WTC11 (cell line): ENCODE results near the gene CTNS. TPM values are rescaled to one million over a fixed set of nuclear protein-coding genes. Genes with fewer than 3 reads are reported as not detected.
A peak's percentile ranks its signal among the peaks of the same experiment; 100 is the strongest.

Source experiments
- ATF1 ChIP-seq: sonication (generic); formaldehyde crosslinking; IDR thresholded peaks from 2 replicates; pipeline ENCODE4 v1.8.1; 2023; ENCODE audit warnings: mild to moderate bottlenecking, moderate library complexity, missing genetic modification reagents
- CREB1 ChIP-seq: sonication (generic); formaldehyde crosslinking; IDR thresholded peaks from 2 replicates; pipeline ENCODE4 v1.8.0; 2023; ENCODE audit warnings: mild to moderate bottlenecking, missing genetic modification reagents
- CREM ChIP-seq: sonication (generic); formaldehyde crosslinking; IDR thresholded peaks from 2 replicates; pipeline ENCODE4 v1.8.1; 2022; ENCODE audit warnings: mild to moderate bottlenecking, missing genetic modification reagents, moderate library complexity
- ELF4 ChIP-seq: sonication (generic); formaldehyde crosslinking; IDR thresholded peaks from 2 replicates; pipeline ENCODE4 v1.8.1; 2022; ENCODE audit warnings: low read depth, mild to moderate bottlenecking, moderate library complexity, missing genetic modification reagents
- ESRRA ChIP-seq: sonication (generic); formaldehyde crosslinking; IDR thresholded peaks from 2 replicates; pipeline ENCODE4 v1.8.1; 2022; ENCODE audit warnings: mild to moderate bottlenecking, missing genetic modification reagents, borderline replicate concordance
- GTF2I ChIP-seq: fragments of 250-450 bp; sonication (Bioruptor Pico); conservative IDR thresholded peaks from 2 replicates; pipeline ENCODE4 v1.4.0; 2021; ENCODE audit warnings: mild to moderate bottlenecking
- HMGA2 ChIP-seq: fragments of 250-450 bp; sonication (Bioruptor Pico); IDR thresholded peaks from 2 replicates; pipeline ENCODE4 v1.4.0; 2021; ENCODE audit warnings: mild to moderate bottlenecking, moderate library complexity
- IRF2 ChIP-seq: sonication (generic); formaldehyde crosslinking; IDR thresholded peaks from 2 replicates; pipeline ENCODE4 v1.8.0; 2022; ENCODE audit warnings: low read depth, missing genetic modification reagents, borderline replicate concordance
- JAZF1 ChIP-seq: fragments of 250-450 bp; sonication (Bioruptor Pico); IDR thresholded peaks from 2 replicates; pipeline ENCODE4 v1.9.0; 2021; ENCODE audit warnings: moderate library complexity, mild to moderate bottlenecking, inconsistent platforms
- JUN ChIP-seq: sonication (generic); formaldehyde crosslinking; IDR thresholded peaks from 2 replicates; pipeline ENCODE4 v1.8.0; 2023; ENCODE audit warnings: mild to moderate bottlenecking, missing genetic modification reagents
- MLX ChIP-seq: sonication (generic); formaldehyde crosslinking; IDR thresholded peaks from 2 replicates; pipeline ENCODE4 v1.8.1; 2023; ENCODE audit warnings: mild to moderate bottlenecking, missing genetic modification reagents, moderate library complexity
- NFE2L1 ChIP-seq: sonication (generic); formaldehyde crosslinking; IDR thresholded peaks from 2 replicates; pipeline ENCODE4 v1.8.1; 2023; ENCODE audit warnings: missing genetic modification reagents
- NR1H2 ChIP-seq: sonication (generic); formaldehyde crosslinking; IDR thresholded peaks from 2 replicates; pipeline ENCODE4 v1.9.0; 2021; ENCODE audit warnings: mild to moderate bottlenecking, moderate library complexity, missing genetic modification reagents
- NR3C1 ChIP-seq: sonication (generic); formaldehyde crosslinking; conservative IDR thresholded peaks from 2 replicates; pipeline ENCODE4 v1.8.1; 2023; ENCODE audit warnings: low read depth, mild to moderate bottlenecking, missing genetic modification reagents
- RELA ChIP-seq: sonication (generic); formaldehyde crosslinking; IDR thresholded peaks from 2 replicates; pipeline ENCODE4 v1.8.1; 2022; ENCODE audit warnings: missing genetic modification reagents, mild to moderate bottlenecking, borderline replicate concordance
- TEAD1 ChIP-seq: sonication (generic); formaldehyde crosslinking; IDR thresholded peaks from 2 replicates; pipeline ENCODE4 v1.8.0; 2022; ENCODE audit warnings: mild to moderate bottlenecking, missing genetic modification reagents
- ZNF232 ChIP-seq: sonication (generic); formaldehyde crosslinking; IDR thresholded peaks from 2 replicates; pipeline ENCODE4 v1.8.0; 2022; ENCODE audit warnings: mild to moderate bottlenecking, missing genetic modification reagents
- ZNF416 ChIP-seq: fragments of 250-450 bp; sonication (Bioruptor Pico); IDR thresholded peaks from 2 replicates; pipeline ENCODE4 v1.9.0; 2021; ENCODE audit warnings: mild to moderate bottlenecking, inconsistent platforms
- ZNF423 ChIP-seq: fragments of 250-450 bp; sonication (Bioruptor Pico); IDR thresholded peaks from 2 replicates; pipeline ENCODE4 v2.1.2; 2022; ENCODE audit warnings: mild to moderate bottlenecking, moderate library complexity
- ZSCAN18 ChIP-seq: fragments of 250-450 bp; sonication (Bioruptor Pico); IDR thresholded peaks from 2 replicates; pipeline ENCODE4 v2.1.2; 2022; ENCODE audit warnings: mild to moderate bottlenecking, moderate library complexity
- total RNA-seq: library from RNA; stranded (reverse); gene quantifications from 3 replicates; pipeline ENCODE4 v1.2.3, GENCODE V29; 2021
- TF ChIP-seq, protein P1 (sequence below): fragments of 200-600 bp; IDR thresholded peaks from 2 replicates; pipeline ENCODE4 v1.8.0; 2022; ENCODE audit warnings: antibody characterized with exemption
- TF ChIP-seq, protein P2 (sequence below): sonication (generic); formaldehyde crosslinking; IDR thresholded peaks from 2 replicates; pipeline ENCODE4 v1.8.0; 2023; ENCODE audit warnings: missing genetic modification reagents, mild to moderate bottlenecking, borderline replicate concordance
- TF ChIP-seq, protein P3 (sequence below): sonication (generic); formaldehyde crosslinking; IDR thresholded peaks from 2 replicates; pipeline ENCODE4 v1.8.0; 2022; ENCODE audit warnings: mild to moderate bottlenecking, missing genetic modification reagents
- TF ChIP-seq, protein P4 (sequence below): sonication (generic); formaldehyde crosslinking; conservative IDR thresholded peaks from 2 replicates; pipeline ENCODE4 v1.8.1; 2022; ENCODE audit warnings: mild to moderate bottlenecking, missing genetic modification reagents
- TF ChIP-seq, protein P5 (sequence below): fragments of 250-450 bp; sonication (Bioruptor Pico); IDR thresholded peaks from 2 replicates; pipeline ENCODE4 v1.8.0; 2021; ENCODE audit warnings: mild to moderate bottlenecking
- TF ChIP-seq, protein P6 (sequence below): sonication (generic); formaldehyde crosslinking; IDR thresholded peaks from 2 replicates; pipeline ENCODE4 v1.8.0; 2023; ENCODE audit warnings: missing genetic modification reagents
- TF ChIP-seq, protein P7 (sequence below): sonication (generic); formaldehyde crosslinking; IDR thresholded peaks from 2 replicates; pipeline ENCODE4 v1.8.1; 2022; ENCODE audit warnings: mild to moderate bottlenecking, missing genetic modification reagents, moderate library complexity, borderline replicate concordance

The CTNS gene
- total RNA-seq, 1 experiment from 2014 or later, result 10.7 TPM

DNA sequence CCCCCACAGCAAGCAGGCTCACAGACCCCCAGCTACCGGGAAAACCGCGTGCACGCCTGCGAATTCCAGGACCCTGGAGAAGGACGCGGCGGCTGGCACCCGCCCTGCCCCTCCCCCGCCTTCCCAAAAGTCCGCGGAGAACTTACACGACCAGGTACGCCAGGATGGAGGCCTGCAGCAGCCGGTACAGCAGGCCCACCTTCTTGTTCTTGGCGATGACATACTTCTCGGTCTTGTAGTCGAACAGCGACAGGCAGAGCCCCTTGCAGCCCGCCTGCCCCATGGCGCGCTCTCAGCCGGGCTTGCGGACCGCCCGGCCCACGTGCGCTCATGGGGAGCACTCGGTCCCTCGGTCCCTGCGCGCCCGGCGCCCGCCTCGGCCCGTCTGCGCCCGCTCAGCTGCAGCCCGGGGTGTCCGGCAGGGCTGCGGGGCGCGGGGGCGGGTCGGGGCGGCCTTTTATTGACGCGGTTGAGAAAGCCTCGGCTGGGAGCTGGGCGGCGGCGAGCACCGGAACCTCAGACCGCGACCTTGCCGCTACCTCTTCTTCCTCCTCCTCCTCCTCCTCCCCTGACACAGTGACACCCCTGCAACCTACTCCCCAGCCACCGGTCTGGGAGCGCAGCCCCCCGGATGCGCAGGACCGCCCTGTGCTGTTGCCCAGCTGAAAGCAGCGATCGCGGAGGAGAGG, 59.3 kb downstream of the CTNS start, which contains the start of gene P2RX5 (continued):
- TF ChIP-seq, protein P1, sequence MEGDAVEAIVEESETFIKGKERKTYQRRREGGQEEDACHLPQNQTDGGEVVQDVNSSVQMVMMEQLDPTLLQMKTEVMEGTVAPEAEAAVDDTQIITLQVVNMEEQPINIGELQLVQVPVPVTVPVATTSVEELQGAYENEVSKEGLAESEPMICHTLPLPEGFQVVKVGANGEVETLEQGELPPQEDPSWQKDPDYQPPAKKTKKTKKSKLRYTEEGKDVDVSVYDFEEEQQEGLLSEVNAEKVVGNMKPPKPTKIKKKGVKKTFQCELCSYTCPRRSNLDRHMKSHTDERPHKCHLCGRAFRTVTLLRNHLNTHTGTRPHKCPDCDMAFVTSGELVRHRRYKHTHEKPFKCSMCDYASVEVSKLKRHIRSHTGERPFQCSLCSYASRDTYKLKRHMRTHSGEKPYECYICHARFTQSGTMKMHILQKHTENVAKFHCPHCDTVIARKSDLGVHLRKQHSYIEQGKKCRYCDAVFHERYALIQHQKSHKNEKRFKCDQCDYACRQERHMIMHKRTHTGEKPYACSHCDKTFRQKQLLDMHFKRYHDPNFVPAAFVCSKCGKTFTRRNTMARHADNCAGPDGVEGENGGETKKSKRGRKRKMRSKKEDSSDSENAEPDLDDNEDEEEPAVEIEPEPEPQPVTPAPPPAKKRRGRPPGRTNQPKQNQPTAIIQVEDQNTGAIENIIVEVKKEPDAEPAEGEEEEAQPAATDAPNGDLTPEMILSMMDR, result no peak
- 0 out of 2 replicates have a peak, but pooled peaks have one; percentile 53 for TF ChIP-seq JUN (CRISPR knock-in tag)
- TF ChIP-seq ZSCAN18 (CRISPR knock-in tag), result no peak
- TF ChIP-seq TEAD1, result peak; percentile 54; the same call in 1 of the 2 replicates
- no peak for TF ChIP-seq HMGA2 (CRISPR knock-in tag)
- TF ChIP-seq, protein P2, sequence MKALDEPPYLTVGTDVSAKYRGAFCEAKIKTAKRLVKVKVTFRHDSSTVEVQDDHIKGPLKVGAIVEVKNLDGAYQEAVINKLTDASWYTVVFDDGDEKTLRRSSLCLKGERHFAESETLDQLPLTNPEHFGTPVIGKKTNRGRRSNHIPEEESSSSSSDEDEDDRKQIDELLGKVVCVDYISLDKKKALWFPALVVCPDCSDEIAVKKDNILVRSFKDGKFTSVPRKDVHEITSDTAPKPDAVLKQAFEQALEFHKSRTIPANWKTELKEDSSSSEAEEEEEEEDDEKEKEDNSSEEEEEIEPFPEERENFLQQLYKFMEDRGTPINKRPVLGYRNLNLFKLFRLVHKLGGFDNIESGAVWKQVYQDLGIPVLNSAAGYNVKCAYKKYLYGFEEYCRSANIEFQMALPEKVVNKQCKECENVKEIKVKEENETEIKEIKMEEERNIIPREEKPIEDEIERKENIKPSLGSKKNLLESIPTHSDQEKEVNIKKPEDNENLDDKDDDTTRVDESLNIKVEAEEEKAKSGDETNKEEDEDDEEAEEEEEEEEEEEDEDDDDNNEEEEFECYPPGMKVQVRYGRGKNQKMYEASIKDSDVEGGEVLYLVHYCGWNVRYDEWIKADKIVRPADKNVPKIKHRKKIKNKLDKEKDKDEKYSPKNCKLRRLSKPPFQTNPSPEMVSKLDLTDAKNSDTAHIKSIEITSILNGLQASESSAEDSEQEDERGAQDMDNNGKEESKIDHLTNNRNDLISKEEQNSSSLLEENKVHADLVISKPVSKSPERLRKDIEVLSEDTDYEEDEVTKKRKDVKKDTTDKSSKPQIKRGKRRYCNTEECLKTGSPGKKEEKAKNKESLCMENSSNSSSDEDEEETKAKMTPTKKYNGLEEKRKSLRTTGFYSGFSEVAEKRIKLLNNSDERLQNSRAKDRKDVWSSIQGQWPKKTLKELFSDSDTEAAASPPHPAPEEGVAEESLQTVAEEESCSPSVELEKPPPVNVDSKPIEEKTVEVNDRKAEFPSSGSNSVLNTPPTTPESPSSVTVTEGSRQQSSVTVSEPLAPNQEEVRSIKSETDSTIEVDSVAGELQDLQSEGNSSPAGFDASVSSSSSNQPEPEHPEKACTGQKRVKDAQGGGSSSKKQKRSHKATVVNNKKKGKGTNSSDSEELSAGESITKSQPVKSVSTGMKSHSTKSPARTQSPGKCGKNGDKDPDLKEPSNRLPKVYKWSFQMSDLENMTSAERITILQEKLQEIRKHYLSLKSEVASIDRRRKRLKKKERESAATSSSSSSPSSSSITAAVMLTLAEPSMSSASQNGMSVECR, result peak; percentile 29; the same call in 1 of the 2 replicates
- TF ChIP-seq RELA (CRISPR knock-in tag), result no peak
- TF ChIP-seq JAZF1 (CRISPR knock-in tag), result no peak
- no peak for TF ChIP-seq NR3C1
- no peak for TF ChIP-seq CREB1
- TF ChIP-seq, protein P3, sequence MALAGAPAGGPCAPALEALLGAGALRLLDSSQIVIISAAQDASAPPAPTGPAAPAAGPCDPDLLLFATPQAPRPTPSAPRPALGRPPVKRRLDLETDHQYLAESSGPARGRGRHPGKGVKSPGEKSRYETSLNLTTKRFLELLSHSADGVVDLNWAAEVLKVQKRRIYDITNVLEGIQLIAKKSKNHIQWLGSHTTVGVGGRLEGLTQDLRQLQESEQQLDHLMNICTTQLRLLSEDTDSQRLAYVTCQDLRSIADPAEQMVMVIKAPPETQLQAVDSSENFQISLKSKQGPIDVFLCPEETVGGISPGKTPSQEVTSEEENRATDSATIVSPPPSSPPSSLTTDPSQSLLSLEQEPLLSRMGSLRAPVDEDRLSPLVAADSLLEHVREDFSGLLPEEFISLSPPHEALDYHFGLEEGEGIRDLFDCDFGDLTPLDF (CRISPR knock-in tag), result no peak
- TF ChIP-seq CREM (CRISPR knock-in tag), result no peak
- TF ChIP-seq, protein P4, sequence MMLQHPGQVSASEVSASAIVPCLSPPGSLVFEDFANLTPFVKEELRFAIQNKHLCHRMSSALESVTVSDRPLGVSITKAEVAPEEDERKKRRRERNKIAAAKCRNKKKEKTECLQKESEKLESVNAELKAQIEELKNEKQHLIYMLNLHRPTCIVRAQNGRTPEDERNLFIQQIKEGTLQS (CRISPR knock-in tag), result no peak
- TF ChIP-seq ZNF423 (CRISPR knock-in tag), result no peak
- no peak for TF ChIP-seq ELF4
- TF ChIP-seq GTF2I (CRISPR knock-in tag), result no peak
- no peak for TF ChIP-seq MLX (CRISPR knock-in tag)
- TF ChIP-seq ESRRA (CRISPR knock-in tag), result 0 out of 2 replicates have a peak, but pooled peaks have one; percentile 24
- TF ChIP-seq, protein P5, sequence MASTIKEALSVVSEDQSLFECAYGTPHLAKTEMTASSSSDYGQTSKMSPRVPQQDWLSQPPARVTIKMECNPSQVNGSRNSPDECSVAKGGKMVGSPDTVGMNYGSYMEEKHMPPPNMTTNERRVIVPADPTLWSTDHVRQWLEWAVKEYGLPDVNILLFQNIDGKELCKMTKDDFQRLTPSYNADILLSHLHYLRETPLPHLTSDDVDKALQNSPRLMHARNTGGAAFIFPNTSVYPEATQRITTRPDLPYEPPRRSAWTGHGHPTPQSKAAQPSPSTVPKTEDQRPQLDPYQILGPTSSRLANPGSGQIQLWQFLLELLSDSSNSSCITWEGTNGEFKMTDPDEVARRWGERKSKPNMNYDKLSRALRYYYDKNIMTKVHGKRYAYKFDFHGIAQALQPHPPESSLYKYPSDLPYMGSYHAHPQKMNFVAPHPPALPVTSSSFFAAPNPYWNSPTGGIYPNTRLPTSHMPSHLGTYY (CRISPR knock-in tag), result no peak
- TF ChIP-seq, protein P6, sequence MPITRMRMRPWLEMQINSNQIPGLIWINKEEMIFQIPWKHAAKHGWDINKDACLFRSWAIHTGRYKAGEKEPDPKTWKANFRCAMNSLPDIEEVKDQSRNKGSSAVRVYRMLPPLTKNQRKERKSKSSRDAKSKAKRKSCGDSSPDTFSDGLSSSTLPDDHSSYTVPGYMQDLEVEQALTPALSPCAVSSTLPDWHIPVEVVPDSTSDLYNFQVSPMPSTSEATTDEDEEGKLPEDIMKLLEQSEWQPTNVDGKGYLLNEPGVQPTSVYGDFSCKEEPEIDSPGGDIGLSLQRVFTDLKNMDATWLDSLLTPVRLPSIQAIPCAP (CRISPR knock-in tag), result no peak
- TF ChIP-seq NR1H2, result no peak
- no peak for TF ChIP-seq IRF2 (CRISPR knock-in tag)
- no peak for TF ChIP-seq ATF1 (CRISPR knock-in tag)
- TF ChIP-seq, protein P7, sequence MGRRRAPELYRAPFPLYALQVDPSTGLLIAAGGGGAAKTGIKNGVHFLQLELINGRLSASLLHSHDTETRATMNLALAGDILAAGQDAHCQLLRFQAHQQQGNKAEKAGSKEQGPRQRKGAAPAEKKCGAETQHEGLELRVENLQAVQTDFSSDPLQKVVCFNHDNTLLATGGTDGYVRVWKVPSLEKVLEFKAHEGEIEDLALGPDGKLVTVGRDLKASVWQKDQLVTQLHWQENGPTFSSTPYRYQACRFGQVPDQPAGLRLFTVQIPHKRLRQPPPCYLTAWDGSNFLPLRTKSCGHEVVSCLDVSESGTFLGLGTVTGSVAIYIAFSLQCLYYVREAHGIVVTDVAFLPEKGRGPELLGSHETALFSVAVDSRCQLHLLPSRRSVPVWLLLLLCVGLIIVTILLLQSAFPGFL (CRISPR knock-in tag), result no peak
- no peak for TF ChIP-seq NFE2L1 (CRISPR knock-in tag)
- TF ChIP-seq ZNF232 (CRISPR knock-in tag), result 0 out of 2 replicates have a peak, but pooled peaks have one; percentile 47
- no peak for TF ChIP-seq ZNF416 (CRISPR knock-in tag)
